Activated B cell treated with CpG ODN at 0.5 μM for 24 hours (primary cell): Measurements from ENCODE around the gene LRBA. TPM values are rescaled to one million over a fixed set of nuclear protein-coding genes. Genes with fewer than 3 reads are reported as not detected.

ENCODE experiments used
- ATAC-seq: fragments of 200-7000 bp; cut with Tn5 transposase; one replicate; pipeline ENCODE4 v1.10.0; 2021; ENCODE audit warnings: low read depth, mild to moderate bottlenecking, moderate library complexity
- CTCF ChIA-PET: fragments of 350-600 bp; sonication (Branson Sonifier 250); formaldehyde crosslinking; loops from one replicate; lab custom pipeline; 2021; ENCODE audit warnings: antibody characterized with exemption; lab: Charles Lee
- POLR2A ChIA-PET: fragments of 350-600 bp; sonication (Branson Sonifier 250); formaldehyde crosslinking; loops from one replicate; lab custom pipeline; 2021; ENCODE audit warnings: antibody characterized with exemption; lab: Charles Lee
- DNase-seq: peaks from one replicate; pipeline ENCODE4 v3.0.0; 2022
- H3K27ac Mint-ChIP-seq: one replicate; pipeline ENCODE4 v1.8.0; 2020; ENCODE audit warnings: mixed read lengths
- H3K27me3 Mint-ChIP-seq: one replicate; pipeline ENCODE4 v1.8.0; 2021; ENCODE audit warnings: mixed read lengths
- H3K36me3 Mint-ChIP-seq: one replicate; pipeline ENCODE4 v1.8.0; 2021; ENCODE audit warnings: low read depth, mixed read lengths
- H3K4me1 Mint-ChIP-seq: one replicate; pipeline ENCODE4 v1.8.0; 2021; ENCODE audit warnings: mixed read lengths
- H3K4me3 Mint-ChIP-seq: one replicate; pipeline ENCODE4 v1.8.0; 2020; ENCODE audit warnings: mild to moderate bottlenecking, mixed read lengths
- H3K9me3 Mint-ChIP-seq: one replicate; pipeline ENCODE4 v1.8.0; 2020; ENCODE audit warnings: mixed read lengths
- CTCF ChIP-seq: fragments of 200-600 bp; IDR thresholded peaks from one replicate; pipeline ENCODE4 v1.8.0; 2022; ENCODE audit warnings: antibody characterized with exemption, mild to moderate bottlenecking
- intact Hi-C: fragments of 100-400 bp; cut with micrococcal nuclease; formaldehyde crosslinking; loops from one replicate; pipeline ENCODE4 v1.15.1; 2024
- total RNA-seq: library from RNA; stranded (reverse); gene quantifications from 2 replicates; pipeline ENCODE4 v1.2.3, GENCODE V29; 2022

The LRBA gene
- total RNA-seq, 1 donor from 2014 or later, result 66.5 TPM

- H3K27me3 Mint-ChIP-seq, result no peaks in the 10 kb centered on the region
- peaks cover 22% of the 10 kb centered on the region for H3K36me3 Mint-ChIP-seq
- POLR2A ChIA-PET, result no interaction called here
- H3K4me1 Mint-ChIP-seq, result no peaks in the 10 kb centered on the region
- CTCF ChIA-PET, result no interaction called here
- no peak overlapping the region for H3K4me3 Mint-ChIP-seq
- ATAC-seq (no peak), DNase-seq (no peak)
- intact Hi-C loops, result no loop called here
- no peak overlapping the region for H3K27ac Mint-ChIP-seq
- no peaks in the 10 kb centered on the region for H3K9me3 Mint-ChIP-seq
- TF ChIP-seq CTCF, result no peak
Measured at GRCh38 chr4:150501009-150501727, 513.9 kb downstream of the LRBA start.

- Mint-ChIP-seq H3K27me3 (no peaks in the 10 kb centered on the region), H3K4me1 (no peaks in the 10 kb centered on the region), H3K36me3 (peaks cover 10% of the 10 kb centered on the region), H3K9me3 (no peaks in the 10 kb centered on the region), H3K27ac (no peak overlapping the region), H3K4me3 (no peak overlapping the region)
- ChIA-PET POLR2A (no interaction called here), CTCF (no interaction called here)
- intact Hi-C loops, result no loop called here
- DNase-seq (no peak), ATAC-seq (no peak)
- TF ChIP-seq CTCF, result no peak
Measured at GRCh38 chr4:150497612-150498011, 517.5 kb downstream of the LRBA start.

GRCh38 chr4:150495550-150495949 lies 519.5 kb downstream of the LRBA start:
- no peak overlapping the region for H3K27ac Mint-ChIP-seq
- POLR2A ChIA-PET, result no interaction called here
- no peak overlapping the region for H3K4me3 Mint-ChIP-seq
- peaks cover 5% of the 10 kb centered on the region for H3K36me3 Mint-ChIP-seq
- no peaks in the 10 kb centered on the region for H3K4me1 Mint-ChIP-seq
- H3K9me3 Mint-ChIP-seq, result no peaks in the 10 kb centered on the region
- intact Hi-C loops, result no loop called here
- TF ChIP-seq CTCF, result no peak
- CTCF ChIA-PET, result no interaction called here
- H3K27me3 Mint-ChIP-seq, result no peaks in the 10 kb centered on the region
- ATAC-seq (no peak), DNase-seq (no peak)

- CTCF ChIA-PET, result no interaction called here
- ATAC-seq, result no peak
- no peak for DNase-seq
- Mint-ChIP-seq H3K4me1 (no peaks in the 10 kb centered on the region), H3K27ac (no peak overlapping the region), H3K9me3 (no peaks in the 10 kb centered on the region), H3K27me3 (no peaks in the 10 kb centered on the region), H3K36me3 (peaks cover 11% of the 10 kb centered on the region), H3K4me3 (no peak overlapping the region)
- intact Hi-C loops, result no loop called here
- POLR2A ChIA-PET, result no interaction called here
- TF ChIP-seq CTCF, result no peak
Measured at GRCh38 chr4:150493851-150494250, 521.2 kb downstream of the LRBA start.

GRCh38 chr4:150491132-150492049 lies 523.7 kb downstream of the LRBA start:
- TF ChIP-seq CTCF, result no peak
- ChIA-PET POLR2A (no interaction called here), CTCF (no interaction called here)
- intact Hi-C loops, result no loop called here
- no peak overlapping the region for H3K27ac Mint-ChIP-seq
- H3K4me1 Mint-ChIP-seq, result no peaks in the 10 kb centered on the region
- no peak overlapping the region for H3K4me3 Mint-ChIP-seq
- peaks cover 17% of the 10 kb centered on the region for H3K36me3 Mint-ChIP-seq
- H3K27me3 Mint-ChIP-seq, result no peaks in the 10 kb centered on the region
- DNase-seq (no peak), ATAC-seq (no peak)
- H3K9me3 Mint-ChIP-seq, result no peaks in the 10 kb centered on the region
